H9 (cell line): ENCODE measurements around the gene TBC1D9. TPM values are rescaled to one million over a fixed set of nuclear protein-coding genes. Genes with fewer than 3 reads are reported as not detected.

Experiments
- DNase-seq: peaks from one replicate; pipeline ENCODE4 v3.0.0-alpha.2; 2017
- H2AFZ ChIP-seq: one replicate; pipeline ENCODE4 v1.6.1; 2013; ENCODE audit warnings: mild to moderate bottlenecking, low read length, control low read depth, moderate library complexity
- H2AK5ac ChIP-seq: 2 replicates; pipeline ENCODE4 v1.6.1; 2013; ENCODE audit warnings: low read length, control low read depth, mixed read lengths; ENCODE audit not compliant: insufficient read length
- H2BK120ac ChIP-seq: one replicate; pipeline ENCODE4 v1.6.1; 2013; ENCODE audit warnings: low read depth, mild to moderate bottlenecking, low read length, control low read depth, inconsistent platforms; ENCODE audit not compliant: poor library complexity, severe bottlenecking
- H2BK12ac ChIP-seq: 2 replicates; pipeline ENCODE4 v1.6.1; 2013; ENCODE audit warnings: low read length, control low read depth, mixed read lengths, low read depth; ENCODE audit not compliant: insufficient read length
- H2BK15ac ChIP-seq: 2 replicates; pipeline ENCODE4 v1.6.1; 2013; ENCODE audit warnings: low read depth, low read length, control low read depth
- H2BK20ac ChIP-seq: one replicate; pipeline ENCODE4 v1.6.1; 2013; ENCODE audit warnings: low read depth, mild to moderate bottlenecking, low read length, control low read depth, inconsistent platforms; ENCODE audit not compliant: poor library complexity, severe bottlenecking
- H2BK5ac ChIP-seq: 2 replicates; pipeline ENCODE4 v1.6.1; 2013; ENCODE audit warnings: low read length, control low read depth, mixed read lengths; ENCODE audit not compliant: insufficient read length
- H3K14ac ChIP-seq: 2 replicates; pipeline ENCODE4 v1.6.1; 2013; ENCODE audit warnings: low read length, control low read depth; ENCODE audit not compliant: insufficient read depth
- H3K18ac ChIP-seq: 2 replicates; pipeline ENCODE4 v1.6.1; 2013; ENCODE audit warnings: low read depth, mild to moderate bottlenecking, mixed read lengths, low read length, control low read depth; ENCODE audit not compliant: insufficient read length
- H3K23ac ChIP-seq: 2 replicates; pipeline ENCODE4 v1.6.1; 2013; ENCODE audit warnings: low read length, control low read depth, mixed read lengths, low read depth; ENCODE audit not compliant: insufficient read length
- H3K23me2 ChIP-seq: 2 replicates; pipeline ENCODE4 v1.6.1; 2013; ENCODE audit warnings: low read depth, mild to moderate bottlenecking, mixed read lengths, low read length, control low read depth; ENCODE audit not compliant: insufficient read length, poor library complexity, severe bottlenecking
- H3K27ac ChIP-seq: 2 replicates; pipeline ENCODE4 v1.5.1; 2013; ENCODE audit warnings: low read length, control low read depth, mixed read lengths, low read depth; ENCODE audit not compliant: insufficient read length
- H3K27me3 ChIP-seq: 2 replicates; pipeline ENCODE4 v1.6.1; 2013; ENCODE audit warnings: low read length, control low read depth, inconsistent platforms; ENCODE audit not compliant: insufficient read depth
- H3K4ac ChIP-seq: 2 replicates; pipeline ENCODE4 v1.6.1; 2013; ENCODE audit warnings: low read depth, mild to moderate bottlenecking, control low read depth, inconsistent platforms, low read length, moderate library complexity
- H3K4me1 ChIP-seq: 2 replicates; pipeline ENCODE4 v1.6.1; 2013; ENCODE audit warnings: low read length, control low read depth, inconsistent platforms; ENCODE audit not compliant: insufficient read depth
- H3K4me2 ChIP-seq: 2 replicates; pipeline ENCODE4 v1.6.1; 2013; ENCODE audit warnings: low read length, control low read depth, mixed read lengths; ENCODE audit not compliant: insufficient read length, insufficient read depth
- H3K56ac ChIP-seq: 2 replicates; pipeline ENCODE4 v1.6.1; 2013; ENCODE audit warnings: low read depth, mild to moderate bottlenecking, mixed read lengths, low read length, control low read depth; ENCODE audit not compliant: insufficient read length
- H3K79me1 ChIP-seq: 2 replicates; pipeline ENCODE4 v1.6.1; 2013; ENCODE audit warnings: low read depth, mild to moderate bottlenecking, moderate library complexity, low read length, control low read depth, inconsistent platforms; ENCODE audit not compliant: insufficient read depth, poor library complexity, severe bottlenecking
- H3K79me2 ChIP-seq: 2 replicates; pipeline ENCODE4 v1.6.1; 2013; ENCODE audit warnings: low read length, control low read depth, inconsistent platforms; ENCODE audit not compliant: insufficient read depth
- H3K9ac ChIP-seq: 2 replicates; pipeline ENCODE4 v1.6.1; 2013; ENCODE audit warnings: low read length, control low read depth, mixed read lengths; ENCODE audit not compliant: insufficient read length; ENCODE audit errors: extremely low read depth
- H3K9me3 ChIP-seq: one replicate; pipeline ENCODE4 v1.6.1; 2013; ENCODE audit warnings: low read depth, low read length, inconsistent platforms; ENCODE audit not compliant: control insufficient read depth
- H3T11ph ChIP-seq: one replicate; pipeline ENCODE4 v1.6.1; 2013; ENCODE audit warnings: mild to moderate bottlenecking, low read length, control low read depth, inconsistent platforms
- H4K20me1 ChIP-seq: one replicate; pipeline ENCODE4 v1.6.1; 2013; ENCODE audit not compliant: control insufficient read depth, insufficient read length, insufficient read depth
- H4K5ac ChIP-seq: 2 replicates; pipeline ENCODE4 v1.6.1; 2013; ENCODE audit warnings: low read depth, mild to moderate bottlenecking, mixed read lengths, low read length, control low read depth; ENCODE audit not compliant: insufficient read length
- H4K8ac ChIP-seq: replicated peaks from 2 replicates; pipeline ENCODE4 v1.6.1; 2013; ENCODE audit warnings: low read length, control low read depth, mixed read lengths, low read depth; ENCODE audit not compliant: insufficient read length
- H4K91ac ChIP-seq: 2 replicates; pipeline ENCODE4 v1.6.1; 2013; ENCODE audit warnings: low read depth, mild to moderate bottlenecking, moderate library complexity, mixed read lengths, low read length, control low read depth; ENCODE audit not compliant: insufficient read length
- H3K27ac Mint-ChIP-seq, 3 experiments: 2 replicates in 2 of 3; 3 replicates in 1 of 3; pipeline ENCODE4 v1.8.0; 2020 to 2021; ENCODE audit warnings: mixed read lengths in 3 of 3, mild to moderate bottlenecking in 1 of 3, moderate library complexity in 1 of 3
- H3K27me3 Mint-ChIP-seq: 2 replicates; pipeline ENCODE4 v1.8.0; 2021; ENCODE audit warnings: low read depth, mild to moderate bottlenecking, moderate library complexity, mixed read lengths
- H3K36me3 Mint-ChIP-seq, 3 experiments: 2 replicates in 2 of 3; 3 replicates in 1 of 3; pipeline ENCODE4 v1.8.0; 2020 to 2021; ENCODE audit warnings: low read depth in 3 of 3, mixed read lengths in 3 of 3; ENCODE audit not compliant: insufficient read depth in 1 of 3
- H3K4me1 Mint-ChIP-seq, 2 experiments: 2 replicates each; pipeline ENCODE4 v1.8.0; 2020; ENCODE audit warnings: mixed read lengths in 2 of 2
- H3K4me3 Mint-ChIP-seq, 2 experiments: 2 replicates in 1 of 2; 3 replicates in 1 of 2; pipeline ENCODE4 v1.8.0; 2020 to 2021; ENCODE audit warnings: mild to moderate bottlenecking in 2 of 2, mixed read lengths in 2 of 2, moderate library complexity in 1 of 2
- H3K9me3 Mint-ChIP-seq, 2 experiments: 2 replicates in 1 of 2; 3 replicates in 1 of 2; pipeline ENCODE4 v1.8.0; 2020; ENCODE audit warnings: mild to moderate bottlenecking in 2 of 2, mixed read lengths in 2 of 2, moderate library complexity in 1 of 2
- WGBS: extraction: QIAGEN DNeasy Blood & Tissue Kit; methylation state at CpG from one replicate; pipeline ENCODE4 v1.1.7; 2013; ENCODE audit warnings: missing lambda C conversion rate, low lambda C conversion rate, mixed read lengths; ENCODE audit not compliant: insufficient read length; ENCODE audit errors: extremely low coverage; 5-methylcytosine and 5-hydroxymethylcytosine counted together
- total RNA-seq: library from RNA; stranded (reverse); gene quantifications from 2 replicates; pipeline ENCODE4 v1.2.1, GENCODE V29; 2021
- TF ChIP-seq, protein P1 (sequence below): fragments of 200-600 bp; sonication (generic); conservative IDR thresholded peaks from 3 replicates; pipeline ENCODE4 v1.8.0; 2021; ENCODE audit warnings: antibody characterized with exemption, mild to moderate bottlenecking

The TBC1D9 gene
- total RNA-seq, 1 experiment from 2014 or later: 0.63 TPM

- Histone ChIP-seq H3K4me2 (no peak overlapping the region), H2BK120ac (no peak overlapping the region), H2BK15ac (no peak overlapping the region), H3K4ac (no peak overlapping the region), H3K79me1 (no peaks in the 10 kb centered on the region), H2BK20ac (no peak overlapping the region), H3K9ac (no peak overlapping the region), H3K4me1 (no peaks in the 10 kb centered on the region; the same call in 1 of the 2 replicates), H4K5ac (no peak overlapping the region), H2AK5ac (no peak overlapping the region), H2BK5ac (no peak overlapping the region), H2AFZ (no peak overlapping the region), H2BK12ac (no peak overlapping the region), H3K27me3 (peaks cover 27% of the 10 kb centered on the region), H3K23me2 (peaks cover 4% of the 10 kb centered on the region), H3K79me2 (no peaks in the 10 kb centered on the region), H3K27ac (no peak overlapping the region), H4K8ac (no peak overlapping the region), H4K91ac (no peak overlapping the region), H3K14ac (no peak overlapping the region), H3K23ac (no peak overlapping the region), H4K20me1 (no peaks in the 10 kb centered on the region), H3T11ph (no peak overlapping the region), H3K56ac (no peak overlapping the region), H3K18ac (no peak overlapping the region), H3K9me3 (no peaks in the 10 kb centered on the region)
- Mint-ChIP-seq H3K4me3 (no peak overlapping the region), H3K9me3 (peaks cover under 1 to 3% of the 10 kb centered on the region in 2 experiments; a peak in 3 of 5 replicates), H3K27me3 (peaks cover 68% of the 10 kb centered on the region), H3K27ac (no peak overlapping the region), H3K4me1 (peaks cover 16% of the 10 kb centered on the region in 2 experiments), H3K36me3 (peaks cover 0 to 4% (median under 1%) of the 10 kb centered on the region in 3 experiments; a peak in 2 of 7 replicates)
- no CpG with 5 or more reads among the region's 2 CpGs for WGBS
- no peak for DNase-seq
- TF ChIP-seq, protein P1, sequence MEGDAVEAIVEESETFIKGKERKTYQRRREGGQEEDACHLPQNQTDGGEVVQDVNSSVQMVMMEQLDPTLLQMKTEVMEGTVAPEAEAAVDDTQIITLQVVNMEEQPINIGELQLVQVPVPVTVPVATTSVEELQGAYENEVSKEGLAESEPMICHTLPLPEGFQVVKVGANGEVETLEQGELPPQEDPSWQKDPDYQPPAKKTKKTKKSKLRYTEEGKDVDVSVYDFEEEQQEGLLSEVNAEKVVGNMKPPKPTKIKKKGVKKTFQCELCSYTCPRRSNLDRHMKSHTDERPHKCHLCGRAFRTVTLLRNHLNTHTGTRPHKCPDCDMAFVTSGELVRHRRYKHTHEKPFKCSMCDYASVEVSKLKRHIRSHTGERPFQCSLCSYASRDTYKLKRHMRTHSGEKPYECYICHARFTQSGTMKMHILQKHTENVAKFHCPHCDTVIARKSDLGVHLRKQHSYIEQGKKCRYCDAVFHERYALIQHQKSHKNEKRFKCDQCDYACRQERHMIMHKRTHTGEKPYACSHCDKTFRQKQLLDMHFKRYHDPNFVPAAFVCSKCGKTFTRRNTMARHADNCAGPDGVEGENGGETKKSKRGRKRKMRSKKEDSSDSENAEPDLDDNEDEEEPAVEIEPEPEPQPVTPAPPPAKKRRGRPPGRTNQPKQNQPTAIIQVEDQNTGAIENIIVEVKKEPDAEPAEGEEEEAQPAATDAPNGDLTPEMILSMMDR: no peak
Observed at GRCh38 chr4:140753329-140753728, 2.9 kb downstream of the TBC1D9 start.
